OCI-LY3 (cell line): ENCODE data around the gene SYNDIG1.

ENCODE experiments used
- EZH2phosphoT487 ChIP-seq: fragments of 200-600 bp; shearing (Covaris generic); IDR thresholded peaks from 2 replicates; pipeline ENCODE4 v1.6.1; 2018; ENCODE audit warnings: antibody characterized with exemption, mixed run types, low read depth
- TF ChIP-seq, protein P1 (sequence below): fragments of 200-600, 300-600 bp; sonication (generic); IDR thresholded peaks from 2 replicates; pipeline ENCODE4 v1.5.1; 2014; ENCODE audit warnings: antibody characterized with exemption, low read length, low read depth

- TF ChIP-seq, protein P1, sequence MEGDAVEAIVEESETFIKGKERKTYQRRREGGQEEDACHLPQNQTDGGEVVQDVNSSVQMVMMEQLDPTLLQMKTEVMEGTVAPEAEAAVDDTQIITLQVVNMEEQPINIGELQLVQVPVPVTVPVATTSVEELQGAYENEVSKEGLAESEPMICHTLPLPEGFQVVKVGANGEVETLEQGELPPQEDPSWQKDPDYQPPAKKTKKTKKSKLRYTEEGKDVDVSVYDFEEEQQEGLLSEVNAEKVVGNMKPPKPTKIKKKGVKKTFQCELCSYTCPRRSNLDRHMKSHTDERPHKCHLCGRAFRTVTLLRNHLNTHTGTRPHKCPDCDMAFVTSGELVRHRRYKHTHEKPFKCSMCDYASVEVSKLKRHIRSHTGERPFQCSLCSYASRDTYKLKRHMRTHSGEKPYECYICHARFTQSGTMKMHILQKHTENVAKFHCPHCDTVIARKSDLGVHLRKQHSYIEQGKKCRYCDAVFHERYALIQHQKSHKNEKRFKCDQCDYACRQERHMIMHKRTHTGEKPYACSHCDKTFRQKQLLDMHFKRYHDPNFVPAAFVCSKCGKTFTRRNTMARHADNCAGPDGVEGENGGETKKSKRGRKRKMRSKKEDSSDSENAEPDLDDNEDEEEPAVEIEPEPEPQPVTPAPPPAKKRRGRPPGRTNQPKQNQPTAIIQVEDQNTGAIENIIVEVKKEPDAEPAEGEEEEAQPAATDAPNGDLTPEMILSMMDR = no peak
- TF ChIP-seq EZH2phosphoT487 = no peak
Observed at GRCh38 chr20:24611360-24612140, 142.1 kb downstream of the SYNDIG1 start.
